Omental fat pad (tissue), 4 donors: ENCODE data around the gene VPS51. TPM values are rescaled to one million over a fixed set of nuclear protein-coding genes. Genes with fewer than 3 reads are reported as not detected.

Source experiments
- ATAC-seq: fragments of 150-250 bp; one replicate; pipeline ENCODE4 v1.9.1; 2016; ENCODE audit warnings: mild to moderate bottlenecking, moderate library complexity; ENCODE audit not compliant: low FRiP score
- DNase-seq: peaks from one replicate; pipeline ENCODE4 v3.0.0-alpha.2; 2019; ENCODE audit warnings: low spot score
- CTCF ChIP-seq, 3 donors: fragments of 450-650 bp; IDR thresholded peaks; one replicate each; pipeline ENCODE4 v1.5.1; 2016 to 2017; ENCODE audit warnings: antibody characterized with exemption in 3 of 3, mild to moderate bottlenecking in 3 of 3, moderate library complexity in 2 of 3
- total RNA-seq, 4 donors: library from RNA; depleted of rRNA; stranded (reverse); fragments of >200 nt; gene quantifications; one replicate each; pipeline ENCODE4 v1.1.0, GENCODE V29; 2016

VPS51 gene
- total RNA-seq, 4 donors from 2014 or later: 151 to 208 (median 192) TPM

GRCh38 chr11:65151331-65151899 lies 55.4 kb downstream of the VPS51 start:
- DNase-seq (no peak), ATAC-seq (no peak)
- no peak for TF ChIP-seq CTCF (IDR thresholded peaks at IDR 0.05)

- no peak for DNase-seq
- ATAC-seq: no peak
- TF ChIP-seq CTCF (IDR thresholded peaks at IDR 0.05): no peak
Measured at GRCh38 chr11:65152122-65152521, 56.1 kb downstream of the VPS51 start.

GRCh38 chr11:65156256-65156655 lies 60.2 kb downstream of the VPS51 start:
- DNase-seq: no peak
- no peak for ATAC-seq
- no peak for TF ChIP-seq CTCF (IDR thresholded peaks at IDR 0.05)

GRCh38 chr11:65156926-65157325 lies 60.9 kb downstream of the VPS51 start:
- no peak for TF ChIP-seq CTCF (IDR thresholded peaks at IDR 0.05)
- ATAC-seq: no peak
- DNase-seq: no peak

GRCh38 chr11:65157336-65157735 lies 61.3 kb downstream of the VPS51 start:
- no peak for TF ChIP-seq CTCF (IDR thresholded peaks at IDR 0.05)
- ATAC-seq (no peak), DNase-seq (no peak)

GRCh38 chr11:65159012-65159411 lies 63.0 kb downstream of the VPS51 start:
- no peak for DNase-seq
- no peak for ATAC-seq
- TF ChIP-seq CTCF (IDR thresholded peaks at IDR 0.05): no peak

GRCh38 chr11:65160643-65161042 lies 64.6 kb downstream of the VPS51 start:
- no peak for TF ChIP-seq CTCF (IDR thresholded peaks at IDR 0.05)
- DNase-seq (no peak), ATAC-seq (no peak)
